HepG2 (cell line): Measurements from ENCODE around the gene DLG4. TPM values are rescaled to one million over a fixed set of nuclear protein-coding genes. Genes with fewer than 3 reads are reported as not detected.

Experiments used
- ATF7-NPFF ChIP-seq: sonication (generic); formaldehyde crosslinking; IDR thresholded peaks from 2 replicates; pipeline ENCODE4 v1.8.1; 2023; ENCODE audit warnings: mild to moderate bottlenecking, low read depth, missing genetic modification reagents, moderate library complexity
- CBX2 ChIP-seq, 2 experiments: fragments of 200-600 bp in 1 of 2; sonication (generic); formaldehyde crosslinking in 1 of 2; IDR thresholded peaks; 2 replicates each; pipeline versions ENCODE4 v1.7.0 to v1.8.1; 2018 to 2022; ENCODE audit warnings: low read depth in 2 of 2, low read length in 1 of 2, mild to moderate bottlenecking in 1 of 2, missing genetic modification reagents in 1 of 2
- E2F2 ChIP-seq: sonication (generic); formaldehyde crosslinking; IDR thresholded peaks from 2 replicates; pipeline ENCODE4 v1.4.0; 2020; ENCODE audit warnings: missing genetic modification reagents, borderline replicate concordance
- KLF9 ChIP-seq: IDR thresholded peaks from 2 replicates; pipeline ENCODE4 v1.6.1; 2016; ENCODE audit warnings: low read depth
- KMT2A ChIP-seq: sonication (generic); formaldehyde crosslinking; IDR thresholded peaks from 2 replicates; pipeline ENCODE4 v1.4.0; 2020; ENCODE audit warnings: missing genetic modification reagents
- MXI1 ChIP-seq: IDR thresholded peaks from 3 replicates; pipeline ENCODE4 v1.6.1; 2012; ENCODE audit warnings: low read depth, low read length, inconsistent platforms, borderline replicate concordance
- PLRG1 ChIP-seq: fragments of 450-650 bp; conservative IDR thresholded peaks from 2 replicates; pipeline ENCODE4 v1.6.1; 2016
- RFX3 ChIP-seq: IDR thresholded peaks from 2 replicates; pipeline ENCODE4 v1.6.1; 2016; ENCODE audit warnings: missing biosample characterization, missing genetic modification reagents
- SAFB2 ChIP-seq: sonication (generic); formaldehyde crosslinking; IDR thresholded peaks from 2 replicates; pipeline ENCODE4 v1.5.1; 2020; ENCODE audit warnings: missing genetic modification reagents, low read depth, mild to moderate bottlenecking, borderline replicate concordance
- SUZ12 ChIP-seq: fragments of 150-350 bp; IDR thresholded peaks from 2 replicates; pipeline ENCODE4 v1.6.1; 2014; ENCODE audit warnings: low read depth, low read length
- TRIM24 ChIP-seq: sonication (generic); formaldehyde crosslinking; IDR thresholded peaks from 2 replicates; pipeline ENCODE4 v1.8.0; 2022; ENCODE audit warnings: mild to moderate bottlenecking, missing genetic modification reagents
- ZKSCAN5 ChIP-seq: sonication (generic); formaldehyde crosslinking; IDR thresholded peaks from 2 replicates; pipeline ENCODE4 v1.5.1; 2020; ENCODE audit warnings: mild to moderate bottlenecking, missing genetic modification reagents
- ZNF18 ChIP-seq: sonication (generic); formaldehyde crosslinking; IDR thresholded peaks from 2 replicates; pipeline ENCODE4 v1.8.0; 2022; ENCODE audit warnings: mild to moderate bottlenecking, missing genetic modification reagents; ENCODE audit not compliant: insufficient replicate concordance
- ZNF331 ChIP-seq: sonication (generic); formaldehyde crosslinking; IDR thresholded peaks from 2 replicates; pipeline ENCODE4 v1.4.0; 2020; ENCODE audit warnings: missing genetic modification reagents
- ZNF350 ChIP-seq: sonication (generic); formaldehyde crosslinking; IDR thresholded peaks from 2 replicates; pipeline ENCODE4 v1.4.0; 2020; ENCODE audit warnings: mild to moderate bottlenecking, low read depth, missing genetic modification reagents, borderline replicate concordance
- ZNF362 ChIP-seq: sonication (generic); formaldehyde crosslinking; IDR thresholded peaks from 2 replicates; pipeline ENCODE4 v1.4.0; 2020; ENCODE audit warnings: missing genetic modification reagents, mild to moderate bottlenecking, borderline replicate concordance
- ZNF414 ChIP-seq: sonication (generic); formaldehyde crosslinking; IDR thresholded peaks from 2 replicates; pipeline ENCODE4 v1.5.0; 2020; ENCODE audit warnings: missing genetic modification reagents
- ZNF687 ChIP-seq: sonication (generic); formaldehyde crosslinking; IDR thresholded peaks from 2 replicates; pipeline ENCODE4 v1.5.1; 2020; ENCODE audit warnings: mild to moderate bottlenecking, missing genetic modification reagents, moderate library complexity
- ZNF790 ChIP-seq: sonication (generic); formaldehyde crosslinking; IDR thresholded peaks from 2 replicates; pipeline ENCODE4 v1.8.0; 2022; ENCODE audit warnings: missing genetic modification reagents, mild to moderate bottlenecking, borderline replicate concordance
- polyA plus RNA-seq, 8 experiments: library from polyadenylated mRNA; depleted of rRNA in 3 of 8; stranded (reverse) in 7 of 8; unstranded in 1 of 8; fragments of >200 nt; fragmentation: Illumina TruSeq in 4 of 8; extraction: Trizol in 4 of 8; gene quantifications; 2 replicates each; pipeline versions ENCODE4 v1.2.1 to v1.2.3, GENCODE V29; 2011 to 2016; ENCODE audit warnings: low read depth in 4 of 8, missing spikeins in 1 of 8, mixed read lengths in 1 of 8; ENCODE audit not compliant: insufficient read depth in 1 of 8
- total RNA-seq, 5 experiments: library from RNA; depleted of rRNA; stranded (reverse); fragments of >200 nt; fragmentation: Illumina TruSeq; extraction: Trizol; gene quantifications; 2 replicates each; pipeline ENCODE4 v1.2.3, GENCODE V29; 2016; ENCODE audit warnings: low read depth in 1 of 5

DLG4 gene
- total and polyA plus RNA-seq, 2 of the 13 experiments (the other 11 are each of a cell fraction or from before 2014, with no cell fraction given), result 0.71 to 4.3 TPM

GRCh38 chr17:7234083-7234951 lies 14.7 kb upstream of the DLG4 start, which contains the start of gene DVL2 (continued):
- peak; percentile 95 for TF ChIP-seq ZNF687 (CRISPR knock-in tag)
- peak; percentile 83 for TF ChIP-seq ZNF350
- TF ChIP-seq MXI1, result no peak; the same call in 2 of the 3 replicates
- no peak for TF ChIP-seq RFX3 (CRISPR knock-in tag)
- TF ChIP-seq ZNF331 (CRISPR knock-in tag), result peak; percentile 66
- no peak for TF ChIP-seq TRIM24 (CRISPR knock-in tag)
- TF ChIP-seq ZNF414 (CRISPR knock-in tag), result no peak
- no peak for TF ChIP-seq PLRG1
- peak; percentile 72; the same call in 1 of the 2 replicates for TF ChIP-seq E2F2 (CRISPR knock-in tag)
- TF ChIP-seq KLF9, result peak; percentile 73; the same call in 1 of the 2 replicates
- TF ChIP-seq ZNF362 (CRISPR knock-in tag), result no peak
- no peak for TF ChIP-seq ZNF18 (CRISPR knock-in tag)
- peak; percentile 39 for TF ChIP-seq ATF7-NPFF
- TF ChIP-seq SUZ12, result no peak
- TF ChIP-seq KMT2A (CRISPR knock-in tag), result peak; percentile 58; the same call in 1 of the 2 replicates
- peak; percentile 98 for TF ChIP-seq SAFB2 (CRISPR knock-in tag)
- no peak for TF ChIP-seq CBX2 (IDR thresholded peaks at IDR 0.05; ENCODE audit: low read depth, low read length)
- TF ChIP-seq CBX2 (CRISPR knock-in tag; IDR thresholded peaks at IDR 0.05; ENCODE audit: low read depth), result no peak
- TF ChIP-seq ZKSCAN5 (CRISPR knock-in tag), result no peak
- TF ChIP-seq ZNF790 (CRISPR knock-in tag), result 0 out of 2 replicates have a peak, but pooled peaks have one; percentile 53
